ENCODE results near the gene ADCYAP1R1. TPM values are rescaled to one million over a fixed set of nuclear protein-coding genes. Genes with fewer than 3 reads are reported as not detected.

Gene ADCYAP1R1
- polyA plus RNA-seq, 1 donor = 10.5 TPM

DNA sequence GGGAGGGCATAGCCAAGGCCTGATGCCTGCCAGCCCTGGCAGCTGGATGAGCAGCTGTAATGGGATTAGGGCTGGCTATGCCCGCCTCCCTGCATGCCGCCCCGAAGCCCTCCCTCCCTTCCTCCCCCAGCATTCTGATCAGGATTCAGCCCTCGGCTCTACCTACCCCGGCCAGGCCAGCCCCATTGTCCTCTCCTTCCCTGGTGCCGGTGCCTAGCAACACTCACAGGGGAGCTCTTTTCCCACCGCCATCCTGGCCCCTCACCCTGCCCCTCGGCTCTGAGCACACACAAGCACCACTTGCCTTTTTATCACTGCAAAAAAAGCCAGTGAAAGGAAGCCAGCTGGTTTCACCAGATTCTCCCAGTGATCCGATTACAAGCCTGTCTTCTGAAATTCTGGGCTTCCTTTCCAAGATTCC is 9.0 kb upstream of the ADCYAP1R1 start:
- no peak for DNase-seq

DNA sequence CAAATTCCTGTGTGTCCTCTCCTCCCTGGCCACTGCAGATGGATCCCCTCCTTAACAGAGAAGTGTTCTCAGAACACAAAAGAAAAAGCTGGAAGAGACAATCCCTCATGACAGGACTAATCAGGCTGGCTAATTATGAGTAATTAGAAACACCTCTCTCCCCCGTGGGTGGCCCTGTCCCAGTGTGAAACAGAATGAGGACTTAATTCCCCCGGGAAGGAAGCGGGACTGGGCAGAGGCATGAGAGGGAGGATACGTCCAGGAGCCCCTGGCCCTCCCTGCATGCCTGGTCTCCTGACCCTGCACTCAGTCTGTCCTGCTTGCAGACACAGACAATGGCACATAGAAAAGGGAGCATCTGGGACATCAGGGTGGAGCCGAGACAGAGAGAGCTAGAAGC is 7.6 kb upstream of the ADCYAP1R1 start:
- no peak for DNase-seq

DNA sequence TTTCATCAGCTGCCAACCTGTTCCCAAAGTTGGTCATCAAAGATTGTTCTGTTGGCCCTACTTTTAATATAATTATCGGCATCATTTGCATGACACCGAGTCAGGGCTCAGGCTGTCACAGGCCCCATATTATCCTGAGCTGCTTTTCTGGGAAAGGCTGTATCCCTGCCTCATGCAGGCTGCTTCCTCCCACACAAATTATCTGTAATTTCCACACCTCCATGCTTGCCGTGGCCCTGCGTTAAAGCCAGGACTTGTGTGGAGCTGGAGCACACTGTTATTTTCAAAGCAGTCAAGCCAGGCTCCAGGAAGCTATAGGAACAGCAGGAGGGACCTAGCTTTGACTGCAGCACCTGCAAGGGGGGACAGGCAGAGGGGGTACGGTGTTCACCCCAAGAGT is 5.4 kb upstream of the ADCYAP1R1 start:
- no peak for DNase-seq

DNA sequence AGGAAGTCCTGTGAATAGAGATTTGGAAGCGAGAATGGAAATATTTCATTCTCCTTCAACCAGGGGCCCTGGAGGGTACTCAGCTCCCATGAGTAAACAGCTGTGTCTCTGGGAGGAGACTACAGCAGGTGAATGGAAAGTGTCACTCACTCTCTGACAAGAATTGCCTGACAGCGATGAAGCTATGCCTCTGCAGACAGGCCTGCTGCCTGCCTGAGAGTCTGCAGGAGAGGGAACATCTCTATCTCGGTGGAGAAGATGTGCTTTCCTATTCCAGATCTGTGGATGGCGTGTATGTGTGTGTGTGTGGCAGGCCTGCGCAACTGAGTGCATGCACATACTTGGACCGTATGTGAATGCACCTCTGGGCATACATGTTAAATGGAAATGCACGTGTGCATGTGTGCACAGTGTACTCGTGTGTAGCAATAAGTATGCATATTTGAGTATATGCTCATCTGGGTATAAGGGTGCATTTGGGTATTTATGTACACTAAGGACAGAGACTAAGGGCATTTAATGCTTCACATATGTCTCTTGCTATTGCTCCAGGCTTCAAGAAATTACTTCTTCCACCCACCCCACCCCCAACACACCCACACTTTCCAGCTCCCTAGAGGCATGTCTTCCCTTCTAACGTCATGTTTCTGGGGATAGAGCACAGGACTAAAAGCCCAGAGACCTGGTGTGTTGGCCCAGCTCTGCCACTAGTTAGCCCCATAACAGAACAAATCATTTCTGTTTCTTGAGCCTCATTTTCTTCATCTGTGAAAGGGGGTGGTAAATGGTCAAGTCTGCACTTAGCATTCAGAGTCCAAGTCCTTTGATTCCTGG is 4.6 kb upstream of the ADCYAP1R1 start:
- no peak for DNase-seq

DNA sequence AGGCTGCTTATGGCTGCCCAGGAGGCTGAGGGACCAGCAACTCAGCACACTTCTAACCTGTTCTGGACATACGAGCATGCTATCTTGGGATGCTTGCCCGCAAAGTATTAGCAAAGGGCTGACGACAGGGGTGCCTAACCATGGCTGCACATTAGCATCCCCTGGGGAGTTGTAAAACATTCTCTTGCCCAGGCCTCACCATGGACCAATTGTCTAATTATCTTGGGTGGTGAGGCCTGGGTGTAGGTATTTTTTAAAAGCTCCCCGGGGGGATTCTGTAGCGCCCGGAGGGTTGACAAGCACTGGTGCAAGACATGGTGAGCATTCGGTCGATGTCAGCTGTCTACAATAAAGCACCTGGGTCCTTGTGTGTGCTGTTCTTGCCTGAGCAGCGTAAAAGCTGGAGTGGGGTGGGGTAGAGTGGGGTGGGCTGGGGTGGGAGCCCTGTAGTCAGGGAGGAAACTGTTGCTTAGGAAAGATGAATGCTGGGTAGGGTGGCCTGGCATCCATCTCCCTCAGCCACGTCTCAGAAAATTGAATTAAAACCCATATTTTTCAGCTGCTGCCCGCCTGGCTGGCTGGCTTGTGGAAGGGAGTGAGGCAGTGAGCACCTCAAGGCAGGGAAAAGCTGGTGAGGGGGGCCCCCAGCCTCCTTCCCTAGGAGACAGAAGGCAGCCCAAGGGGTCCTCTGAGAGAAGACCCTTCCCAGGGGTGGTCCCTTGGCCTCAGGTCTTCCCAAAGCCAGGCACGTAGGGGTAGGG is 2.9 kb upstream of the ADCYAP1R1 start:
- DNase-seq = no peak

DNA sequence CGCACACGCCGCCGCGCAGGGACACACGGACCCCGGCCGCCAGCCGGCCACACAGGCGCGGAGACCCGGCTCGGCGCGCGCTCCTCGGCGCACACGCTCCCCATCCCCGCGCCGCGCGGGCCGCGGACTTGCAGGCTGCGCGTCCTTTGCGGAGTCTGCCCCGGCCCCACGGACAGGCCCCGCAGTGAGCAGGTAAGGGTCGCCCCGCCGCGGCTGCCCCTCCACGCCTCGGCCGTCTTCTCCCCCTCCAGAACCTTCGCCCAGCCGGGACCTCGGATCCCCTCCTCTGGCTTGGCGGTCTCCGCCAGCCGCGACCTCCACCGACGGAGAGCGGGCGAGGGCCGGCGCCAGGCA is 356 bp downstream of the ADCYAP1R1 start:
- DNase-seq = no peak

DNA sequence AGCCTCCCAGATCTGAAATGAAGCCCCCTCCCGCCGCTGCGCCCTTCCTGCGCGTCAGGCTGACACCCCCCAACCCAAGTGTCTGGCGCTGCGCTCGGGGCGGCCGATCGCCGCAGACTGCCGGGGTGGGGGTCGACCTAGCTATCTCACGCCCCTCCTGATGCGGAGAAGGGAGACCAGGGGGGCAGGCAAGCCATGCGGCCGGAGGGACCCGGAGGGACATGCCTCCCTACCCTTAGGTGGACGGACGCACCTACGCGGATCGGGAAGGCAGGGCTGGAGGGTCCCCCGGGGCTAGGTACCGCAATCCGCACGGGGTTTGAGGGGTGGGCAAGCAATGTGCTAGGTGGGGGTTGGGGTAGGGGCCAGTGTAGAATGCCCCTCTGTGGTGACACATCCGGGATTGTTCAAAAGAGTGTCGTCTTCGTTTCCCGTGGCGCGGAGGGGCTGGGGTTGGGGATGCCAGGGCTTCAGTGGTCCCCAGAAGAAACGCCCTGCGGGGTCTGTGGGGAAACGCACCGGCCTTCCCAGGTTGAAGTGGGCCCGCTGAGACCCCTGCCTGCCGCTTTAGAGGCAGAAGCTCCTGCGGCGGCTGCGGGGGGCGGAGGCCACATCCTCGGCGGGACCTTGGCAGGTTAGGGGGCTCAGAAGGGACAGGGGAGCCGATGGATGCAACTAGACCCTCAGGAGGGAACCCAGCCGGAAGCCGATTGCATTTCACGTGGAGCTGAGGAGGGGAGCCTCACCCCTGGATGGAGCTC is 913 bp downstream of the ADCYAP1R1 start:
- DNase-seq = no peak

DNA sequence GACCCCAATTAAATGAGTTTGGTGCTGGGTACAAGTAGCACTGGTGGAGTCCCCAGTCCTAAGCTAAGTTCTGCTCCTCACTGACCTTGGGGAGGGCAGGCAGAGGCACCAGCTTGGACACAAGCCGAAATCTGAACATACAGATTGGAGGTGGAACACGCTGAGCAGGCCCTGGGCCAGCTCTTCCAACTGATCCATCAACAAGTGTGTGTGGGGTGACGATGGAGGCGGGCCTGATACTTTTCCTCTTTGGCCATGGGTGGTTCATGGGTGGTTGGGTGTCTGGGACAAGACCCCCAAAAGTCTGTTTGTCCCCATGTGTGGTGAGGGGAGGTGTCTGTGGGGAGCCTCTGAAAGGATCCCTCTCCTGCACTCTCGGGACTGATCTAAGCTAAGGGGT is 1.9 kb downstream of the ADCYAP1R1 start:
- no peak for DNase-seq

DNA sequence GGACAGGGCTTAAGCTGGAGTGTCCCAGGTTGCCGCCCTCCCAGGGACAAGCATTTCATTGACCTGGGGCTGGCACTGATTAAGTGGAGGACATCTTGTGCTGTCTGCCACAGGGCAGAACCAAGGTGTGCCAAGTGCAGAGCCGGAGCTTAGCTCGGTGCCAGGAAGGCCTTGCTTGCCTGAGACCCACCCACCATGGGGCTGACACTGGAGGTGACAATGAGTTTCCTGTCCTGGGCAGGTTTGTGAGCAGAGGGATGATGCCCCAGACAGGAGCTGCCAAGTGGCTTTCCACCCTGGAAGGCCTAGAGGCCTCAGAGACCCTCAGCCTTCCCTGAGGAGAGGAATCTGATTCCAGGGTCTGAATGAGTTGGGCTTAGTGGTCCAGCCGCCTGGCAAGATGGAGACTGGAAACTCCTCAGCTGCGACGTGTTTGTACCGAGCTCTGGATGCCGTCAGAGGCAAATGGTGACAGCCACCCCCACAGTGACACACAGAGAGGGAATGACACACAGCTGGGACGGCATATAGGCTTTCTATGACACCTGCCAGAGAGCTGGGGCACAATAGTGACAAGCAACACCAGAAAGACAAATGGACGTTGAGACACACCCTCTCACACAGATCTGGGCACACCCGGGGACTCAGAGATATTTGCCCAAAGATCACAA is 2.6 kb downstream of the ADCYAP1R1 start:
- no peak for DNase-seq

DNA sequence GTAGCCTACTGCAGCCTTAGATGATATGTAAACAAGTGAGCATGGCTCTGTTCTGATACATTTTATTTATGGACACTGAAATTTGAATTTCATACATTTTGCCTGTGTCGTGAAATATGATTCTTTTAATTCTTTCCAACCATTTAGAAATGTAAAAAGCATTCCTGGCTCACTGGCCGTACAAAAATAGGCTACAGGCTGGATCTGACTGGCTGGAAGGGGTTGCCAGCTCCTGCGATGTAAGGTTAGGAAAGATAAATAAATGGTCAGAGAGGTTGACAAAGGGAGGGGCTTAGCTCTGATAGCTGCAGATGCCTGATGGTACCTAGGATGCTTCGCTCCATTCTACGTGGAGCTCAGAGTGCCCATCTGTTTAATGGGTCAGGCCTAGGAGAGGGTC is 3.4 kb downstream of the ADCYAP1R1 start:
- DNase-seq = no peak

DNA sequence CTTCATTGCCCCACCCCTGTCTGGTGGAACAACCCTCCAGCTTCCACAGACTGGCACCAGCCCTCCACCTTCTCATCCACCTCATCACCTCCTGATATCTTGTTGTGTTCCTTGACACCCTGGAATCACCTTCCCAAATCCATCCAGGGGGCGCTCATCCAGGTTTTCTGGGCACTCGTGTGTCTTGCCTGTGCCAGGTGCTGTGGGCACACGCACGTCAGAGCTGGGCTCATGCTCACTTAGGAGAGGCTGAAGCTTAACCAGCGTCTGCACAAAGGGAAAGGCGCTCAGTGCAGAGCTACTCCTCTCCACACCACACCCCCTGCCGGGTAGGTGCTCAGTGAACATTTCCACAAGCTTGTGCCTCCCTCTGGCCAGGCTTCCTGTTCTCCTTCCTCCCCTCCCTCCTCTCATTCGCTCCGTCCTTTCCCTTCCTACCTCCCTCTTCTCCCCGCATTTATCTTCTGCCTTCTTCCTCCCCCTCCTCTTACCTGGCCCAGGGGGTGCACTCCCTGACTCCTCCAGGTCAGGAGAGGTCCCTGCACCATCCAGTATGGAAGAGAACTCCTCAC is 4.8 kb downstream of the ADCYAP1R1 start:
- no peak for DNase-seq

DNA sequence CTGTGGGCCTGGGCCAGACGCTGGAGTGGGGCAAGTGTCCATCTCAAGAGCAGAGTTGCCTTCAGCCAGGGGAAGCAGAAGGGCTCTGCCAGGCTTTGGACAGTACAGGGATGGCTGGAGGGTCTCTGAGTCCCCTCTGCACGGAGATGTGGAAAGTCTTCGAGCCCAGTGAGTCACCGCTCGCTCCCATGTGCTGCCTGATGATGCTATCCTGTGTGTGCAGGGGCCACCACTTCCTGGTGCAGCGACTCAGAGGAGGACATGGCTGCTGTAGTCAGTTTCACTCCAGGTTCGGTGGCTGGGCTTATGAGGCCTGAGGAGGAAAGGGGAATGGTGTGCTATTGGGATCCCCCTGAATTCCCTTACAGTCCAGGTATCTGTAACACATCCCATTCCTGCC is 6.0 kb downstream of the ADCYAP1R1 start:
- no peak for DNase-seq

DNA sequence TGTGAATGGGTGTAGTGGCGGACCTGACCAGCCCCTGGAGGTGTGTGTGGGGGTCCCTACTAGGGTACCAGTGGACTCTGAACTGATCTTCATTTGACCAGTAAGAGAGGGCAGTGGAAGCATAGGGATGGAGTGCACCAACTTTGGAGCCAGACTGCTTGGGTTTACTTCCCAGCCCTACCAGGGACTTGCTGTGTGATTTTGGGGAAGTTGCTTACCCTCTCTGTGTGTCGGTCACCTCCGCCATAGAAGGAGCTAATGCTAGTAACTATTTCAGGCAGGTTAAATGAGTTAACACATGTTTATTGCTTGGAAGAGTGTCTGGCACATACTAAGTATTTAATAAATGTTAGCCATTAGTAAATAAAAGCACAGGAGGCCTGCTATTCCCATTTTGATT is 6.6 kb downstream of the ADCYAP1R1 start:
- DNase-seq = no peak

DNA sequence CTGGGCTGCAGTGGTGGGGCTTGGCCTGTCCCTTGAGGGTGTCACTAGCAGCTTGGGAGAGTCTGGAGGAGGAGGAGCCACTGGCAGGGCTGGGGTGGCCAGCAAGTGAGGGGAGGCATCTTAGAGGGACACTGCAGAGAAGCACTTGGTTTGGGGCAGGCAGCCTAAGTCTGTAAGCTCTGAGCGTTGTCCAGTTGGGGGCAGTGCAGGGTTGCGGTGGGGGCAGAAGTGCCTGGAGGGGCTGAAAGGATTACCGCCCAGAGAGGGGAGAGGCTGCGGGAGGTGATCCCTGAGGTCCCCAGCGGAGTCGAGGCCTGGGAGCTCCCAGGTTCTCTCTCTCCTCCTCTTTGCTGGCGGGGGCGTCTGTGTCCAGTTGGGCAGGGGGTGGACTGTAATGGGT is 7.4 kb downstream of the ADCYAP1R1 start:
- DNase-seq = no peak

DNA sequence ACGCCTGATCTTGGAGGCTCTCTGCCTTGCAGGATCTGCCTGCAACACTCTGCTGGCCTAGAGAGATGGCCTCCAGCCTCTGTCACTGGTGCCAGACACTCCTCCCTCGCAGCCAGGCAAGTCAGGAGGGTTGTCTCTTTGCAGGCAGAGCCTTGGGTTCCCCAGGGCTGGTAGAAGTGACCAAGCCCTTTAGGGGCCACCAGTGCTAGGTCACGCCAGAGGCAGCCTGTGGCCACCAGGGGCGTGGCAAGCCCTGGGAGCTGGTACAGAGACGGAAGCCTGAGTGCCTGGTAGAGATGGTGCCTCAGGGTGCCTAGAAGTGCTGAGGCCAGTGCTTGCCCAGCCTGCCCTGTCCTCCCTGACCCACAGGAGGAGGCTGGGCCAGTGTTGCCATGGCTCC is 9.1 kb downstream of the ADCYAP1R1 start:
- no peak for DNase-seq

DNA sequence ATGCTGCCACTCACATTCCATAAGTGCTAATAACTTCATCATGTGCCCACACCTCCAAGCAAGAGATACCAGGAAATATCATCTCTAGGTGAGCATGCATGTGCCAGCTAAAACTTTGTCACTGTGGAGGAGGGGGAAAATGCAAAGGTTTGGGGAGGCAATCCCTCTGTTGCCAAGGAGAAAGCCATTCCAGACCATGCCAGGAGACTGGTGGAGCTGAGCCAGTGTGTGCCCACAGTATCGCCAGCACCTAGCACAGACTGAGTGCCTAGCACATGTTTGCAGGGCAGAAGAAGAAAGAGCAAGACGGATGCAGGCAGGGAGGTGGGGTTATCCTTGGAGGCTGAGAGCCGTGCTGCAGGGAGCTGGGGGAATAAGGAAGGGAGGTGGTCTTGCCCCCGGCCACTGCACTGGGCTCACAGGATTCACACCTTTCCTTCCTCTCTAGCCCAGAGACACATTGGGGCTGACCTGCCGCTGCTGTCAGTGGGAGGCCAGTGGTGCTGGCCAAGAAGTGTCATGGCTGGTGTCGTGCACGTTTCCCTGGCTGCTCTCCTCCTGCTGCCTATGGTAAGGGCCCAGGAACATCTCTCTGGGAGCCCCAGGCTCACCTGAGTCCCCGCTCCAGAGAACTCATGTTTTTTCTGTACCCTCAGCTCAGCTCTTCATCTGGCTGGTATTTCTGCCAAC is 10.8 kb downstream of the ADCYAP1R1 start:
- no peak for DNase-seq

DNA sequence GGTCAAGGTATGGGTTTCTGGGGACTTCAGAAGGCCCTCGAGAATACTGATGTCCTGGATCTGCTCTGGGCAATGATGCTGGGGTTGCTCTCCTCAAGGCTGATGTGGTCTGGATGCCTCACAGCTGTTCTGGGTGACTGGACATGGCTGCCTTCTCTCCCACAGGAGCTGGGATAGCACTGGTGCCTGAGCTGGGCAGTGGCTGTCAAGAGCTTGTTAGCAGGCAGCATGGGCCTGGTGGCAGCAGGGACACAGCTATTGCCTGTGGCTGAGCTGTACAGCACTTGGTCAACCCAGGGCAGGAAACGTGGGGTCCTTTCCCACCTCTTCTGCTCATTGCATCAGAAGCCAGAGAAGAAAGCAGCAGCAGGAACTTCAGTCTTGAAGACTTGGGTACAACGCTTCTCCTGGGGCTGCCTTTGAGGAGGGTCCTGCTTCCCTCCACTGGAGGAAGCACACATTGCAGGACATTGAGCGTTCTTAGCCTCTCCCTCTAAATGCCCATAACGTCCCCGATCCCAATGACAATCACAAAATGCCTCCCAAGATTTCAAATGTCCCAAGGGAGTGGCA is 13.0 kb downstream of the ADCYAP1R1 start:
- DNase-seq = no peak

DNA sequence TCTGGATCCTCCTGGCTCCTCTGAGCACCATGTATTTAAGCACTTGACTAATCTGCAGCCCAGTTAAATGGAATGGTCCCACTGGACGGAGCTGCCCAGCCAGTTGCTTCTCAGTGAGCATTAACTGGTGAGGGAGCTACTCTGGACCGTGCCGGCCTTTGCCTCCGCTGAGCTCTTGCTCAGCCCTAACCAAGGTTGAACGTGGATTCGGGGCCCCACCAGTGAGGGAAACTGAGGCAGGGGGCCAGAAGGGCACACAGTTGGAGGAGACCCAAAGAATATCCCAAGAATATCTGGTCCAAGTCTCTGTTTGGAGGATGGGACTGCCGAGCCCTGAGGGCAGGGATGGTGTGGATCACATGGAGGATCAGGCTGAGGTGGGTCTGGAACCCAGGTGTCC is 13.7 kb downstream of the ADCYAP1R1 start:
- DNase-seq = no peak

DNA sequence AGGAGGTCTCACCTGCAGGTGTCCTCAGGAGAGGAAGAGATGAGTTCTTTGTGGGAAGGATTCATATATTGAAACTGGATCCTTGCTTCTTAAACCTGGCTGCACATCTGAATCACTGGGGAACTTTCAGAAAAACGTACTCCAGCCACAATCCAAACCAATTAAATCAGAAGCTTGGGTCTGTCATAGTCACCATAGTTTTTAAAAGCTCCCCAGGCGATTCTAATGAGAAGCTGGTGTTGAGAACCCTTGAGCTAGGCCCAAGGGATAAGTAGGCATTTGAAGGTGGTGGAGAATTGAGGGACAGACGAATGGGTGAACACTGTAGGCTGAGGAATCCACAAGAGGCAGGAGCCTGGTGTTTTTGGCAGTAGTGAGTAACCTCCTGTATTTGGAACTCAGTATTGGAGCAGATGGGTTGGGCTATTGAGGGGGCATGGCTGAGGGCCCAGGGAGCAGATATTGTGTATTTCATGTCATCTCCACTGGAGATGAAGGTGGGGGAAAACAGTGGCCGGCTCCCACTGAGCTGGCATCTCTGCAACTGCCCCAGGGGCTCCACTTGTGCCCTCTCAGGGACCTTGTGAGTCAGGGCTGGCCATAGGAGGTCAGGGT is 14.5 kb downstream of the ADCYAP1R1 start:
- DNase-seq = no peak

DNA sequence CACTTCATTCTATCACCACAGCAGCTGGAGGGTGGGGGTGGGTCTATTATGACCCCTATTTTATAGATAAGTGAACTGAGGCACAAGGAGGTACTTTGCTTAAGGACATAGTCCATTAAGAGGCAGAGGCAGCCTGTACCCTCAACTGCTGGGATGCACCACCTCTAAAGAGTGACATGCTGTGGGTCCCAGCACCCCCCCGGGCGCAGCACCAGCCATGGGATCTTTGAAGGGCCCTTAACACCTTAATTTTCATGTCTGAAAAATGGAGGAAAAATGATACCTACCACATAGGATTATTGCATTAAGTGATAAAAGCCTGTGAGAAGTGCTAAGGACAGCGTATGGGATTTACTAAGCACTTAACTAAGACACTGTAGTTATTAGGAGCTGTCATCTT is 15.4 kb downstream of the ADCYAP1R1 start:
- no peak for DNase-seq

Measured in hindlimb muscle (tissue), 1 donor.